Mesendoderm (in vitro differentiated cells): ENCODE results near the gene OR6C70. TPM values are rescaled to one million over a fixed set of nuclear protein-coding genes. Genes with fewer than 3 reads are reported as not detected.

Source experiments
- DNase-seq: peaks from one replicate; pipeline ENCODE4 v3.0.0; 2013
- H2AK5ac ChIP-seq: 2 replicates; pipeline ENCODE4 v1.6.1; 2013; ENCODE audit warnings: low read length, inconsistent platforms
- H2BK120ac ChIP-seq: 2 replicates; pipeline ENCODE4 v1.6.1; 2013; ENCODE audit warnings: low read depth, mild to moderate bottlenecking, low read length, moderate library complexity, mixed read lengths
- H2BK15ac ChIP-seq: replicated peaks from 2 replicates; pipeline ENCODE4 v1.6.1; 2013; ENCODE audit warnings: low read depth, mild to moderate bottlenecking, moderate library complexity
- H2BK5ac ChIP-seq: 2 replicates; pipeline ENCODE4 v1.6.1; 2013; ENCODE audit warnings: low read length, inconsistent platforms
- H3K18ac ChIP-seq: 2 replicates; pipeline ENCODE4 v1.6.1; 2013; ENCODE audit warnings: mild to moderate bottlenecking, low read length, mixed read lengths
- H3K23ac ChIP-seq: one replicate; pipeline ENCODE4 v1.6.1; 2013; ENCODE audit warnings: low read length
- H3K27ac ChIP-seq: 2 replicates; pipeline ENCODE4 v1.5.1; 2013; ENCODE audit warnings: low read depth, mild to moderate bottlenecking, inconsistent platforms, low read length, moderate library complexity
- H3K27me3 ChIP-seq: 2 replicates; pipeline ENCODE4 v1.6.1; 2013; ENCODE audit warnings: low read length, control low read depth, mild to moderate bottlenecking, inconsistent platforms; ENCODE audit not compliant: insufficient read depth, poor library complexity
- H3K36me3 ChIP-seq: 2 replicates; pipeline ENCODE4 v1.6.1; 2013; ENCODE audit warnings: low read length, inconsistent platforms; ENCODE audit not compliant: control insufficient read depth, insufficient read depth
- H3K4ac ChIP-seq: one replicate; pipeline ENCODE4 v1.6.1; 2013; ENCODE audit warnings: low read depth, mild to moderate bottlenecking, low read length, moderate library complexity
- H3K4me1 ChIP-seq: 2 replicates; pipeline ENCODE4 v1.6.1; 2013; ENCODE audit warnings: low read depth, low read length, inconsistent platforms; ENCODE audit not compliant: control insufficient read depth
- H3K4me2 ChIP-seq: 2 replicates; pipeline ENCODE4 v1.6.1; 2013; ENCODE audit warnings: low read length
- H3K4me3 ChIP-seq: 2 replicates; pipeline ENCODE4 v1.5.1; 2013; ENCODE audit warnings: mild to moderate bottlenecking, low read length
- H3K56ac ChIP-seq: one replicate; pipeline ENCODE4 v1.6.1; 2013; ENCODE audit warnings: low read length
- H3K79me1 ChIP-seq: 2 replicates; pipeline ENCODE4 v1.6.1; 2013; ENCODE audit warnings: low read length, inconsistent platforms
- H3K79me2 ChIP-seq: 2 replicates; pipeline ENCODE4 v1.6.1; 2013; ENCODE audit warnings: mild to moderate bottlenecking, low read length; ENCODE audit not compliant: control insufficient read depth, insufficient read depth
- H3K9ac ChIP-seq: 2 replicates; pipeline ENCODE4 v1.6.1; 2013; ENCODE audit warnings: low read length, inconsistent platforms
- H4K5ac ChIP-seq: one replicate; pipeline ENCODE4 v1.6.1; 2013; ENCODE audit warnings: low read length
- H4K8ac ChIP-seq: one replicate; pipeline ENCODE4 v1.6.1; 2013; ENCODE audit warnings: low read depth, mild to moderate bottlenecking, control low read depth, low read length, moderate library complexity
- WGBS: extraction: QIAGEN DNeasy Blood & Tissue Kit; methylation state at CpG from one replicate; pipeline ENCODE4 v1.1.7; 2013; ENCODE audit warnings: low lambda C conversion rate, missing lambda C conversion rate; ENCODE audit not compliant: insufficient coverage; ENCODE audit errors: extremely low coverage; 5-methylcytosine and 5-hydroxymethylcytosine counted together
- polyA plus RNA-seq, 2 experiments: library from polyadenylated mRNA; stranded (reverse); fragments of 200-250 nt; gene quantifications; one replicate each; pipeline ENCODE4 v1.2.3, GENCODE V29; 2013

Gene OR6C70
- not detected for polyA plus RNA-seq (2013, experiment 1 of 2)
- polyA plus RNA-seq (2013, experiment 2 of 2) = not detected

GRCh38 chr12:55470088-55470829 is at the start of gene OR6C70:
TSS of gene OR6C70 (minus strand) at chr12:55470138. CDS start at chr12:55470138, 0 bp downstream.
- Histone ChIP-seq H2BK15ac (no peak within 1 kb of the TSS), H3K4ac (no peak within 1 kb of the TSS), H3K79me2 (no peaks in the 10 kb centered on the region), H3K9ac (no peak within 1 kb of the TSS), H3K27ac (no peak within 1 kb of the TSS), H2BK120ac (no peak within 1 kb of the TSS), H3K4me1 (peaks cover 2% of the 10 kb centered on the region), H3K36me3 (no peaks in the 10 kb centered on the region), H3K56ac (no peak within 1 kb of the TSS), H4K5ac (no peak within 1 kb of the TSS), H3K27me3 (no peaks in the 10 kb centered on the region), H3K23ac (no peak within 1 kb of the TSS), H3K4me3 (no peak within 1 kb of the TSS), H4K8ac (no peak within 1 kb of the TSS), H3K4me2 (no peak within 1 kb of the TSS), H2AK5ac (no peak within 1 kb of the TSS), H3K79me1 (no peaks in the 10 kb centered on the region), H3K18ac (no peak within 1 kb of the TSS), H2BK5ac (no peak within 1 kb of the TSS)
- WGBS = no CpG with 5 or more reads among the region's 3 CpGs
- peak; percentile 48 for DNase-seq

- no peak for DNase-seq
- no peak overlapping the region for H3K18ac ChIP-seq
- H2BK15ac ChIP-seq = no peak overlapping the region
- H4K5ac ChIP-seq = no peak overlapping the region
- H2BK120ac ChIP-seq = no peak overlapping the region
- no peak overlapping the region for H3K4ac ChIP-seq
- no peak overlapping the region for H3K27ac ChIP-seq
- no peaks in the 10 kb centered on the region for H3K36me3 ChIP-seq
- H3K9ac ChIP-seq = no peak overlapping the region
- no peaks in the 10 kb centered on the region for H3K79me1 ChIP-seq
- no peaks in the 10 kb centered on the region for H3K79me2 ChIP-seq
- H2AK5ac ChIP-seq = no peak overlapping the region
- H3K23ac ChIP-seq = no peak overlapping the region
- H3K4me2 ChIP-seq = no peak overlapping the region
- no peaks in the 10 kb centered on the region for H3K4me1 ChIP-seq
- H2BK5ac ChIP-seq = no peak overlapping the region
- H3K4me3 ChIP-seq = no peak overlapping the region
- no peaks in the 10 kb centered on the region for H3K27me3 ChIP-seq
- no peak overlapping the region for H4K8ac ChIP-seq
- H3K56ac ChIP-seq = no peak overlapping the region
Observed at GRCh38 chr12:55516391-55516790, 46.5 kb upstream of the OR6C70 start.

- H2BK120ac ChIP-seq = no peak overlapping the region
- no peaks in the 10 kb centered on the region for H3K27me3 ChIP-seq
- H3K36me3 ChIP-seq = no peaks in the 10 kb centered on the region
- H4K8ac ChIP-seq = no peak overlapping the region
- no peaks in the 10 kb centered on the region for H3K79me1 ChIP-seq
- H3K4me1 ChIP-seq = no peaks in the 10 kb centered on the region
- H3K27ac ChIP-seq = no peak overlapping the region
- no peak overlapping the region for H3K23ac ChIP-seq
- H3K9ac ChIP-seq = no peak overlapping the region
- no peaks in the 10 kb centered on the region for H3K79me2 ChIP-seq
- no peak overlapping the region for H3K56ac ChIP-seq
- H2BK5ac ChIP-seq = no peak overlapping the region
- no peak overlapping the region for H3K4ac ChIP-seq
- no peak overlapping the region for H4K5ac ChIP-seq
- H3K4me2 ChIP-seq = no peak overlapping the region
- DNase-seq = peak; percentile 8
- no peak overlapping the region for H2AK5ac ChIP-seq
- H3K18ac ChIP-seq = no peak overlapping the region
- H3K4me3 ChIP-seq = no peak overlapping the region
- no peak overlapping the region for H2BK15ac ChIP-seq
- no CpG with 5 or more reads among the region's 1 CpG for WGBS
Observed at GRCh38 chr12:55515696-55516095, 45.8 kb upstream of the OR6C70 start.

- no CpG with 5 or more reads among the region's 2 CpGs for WGBS
- H3K4ac ChIP-seq = no peak overlapping the region
- H3K79me2 ChIP-seq = no peaks in the 10 kb centered on the region
- no peak overlapping the region for H2AK5ac ChIP-seq
- no peaks in the 10 kb centered on the region for H3K27me3 ChIP-seq
- H4K8ac ChIP-seq = no peak overlapping the region
- H4K5ac ChIP-seq = no peak overlapping the region
- no peaks in the 10 kb centered on the region for H3K79me1 ChIP-seq
- H2BK5ac ChIP-seq = no peak overlapping the region
- H3K27ac ChIP-seq = no peak overlapping the region
- no peak overlapping the region for H3K18ac ChIP-seq
- no peak overlapping the region for H3K56ac ChIP-seq
- H3K23ac ChIP-seq = no peak overlapping the region
- H3K4me3 ChIP-seq = no peak overlapping the region
- H2BK15ac ChIP-seq = no peak overlapping the region
- H3K9ac ChIP-seq = no peak overlapping the region
- no peaks in the 10 kb centered on the region for H3K4me1 ChIP-seq
- no peak for DNase-seq
- H2BK120ac ChIP-seq = no peak overlapping the region
- no peaks in the 10 kb centered on the region for H3K36me3 ChIP-seq
- no peak overlapping the region for H3K4me2 ChIP-seq
Observed at GRCh38 chr12:55501601-55502000, 31.7 kb upstream of the OR6C70 start.

DNA sequence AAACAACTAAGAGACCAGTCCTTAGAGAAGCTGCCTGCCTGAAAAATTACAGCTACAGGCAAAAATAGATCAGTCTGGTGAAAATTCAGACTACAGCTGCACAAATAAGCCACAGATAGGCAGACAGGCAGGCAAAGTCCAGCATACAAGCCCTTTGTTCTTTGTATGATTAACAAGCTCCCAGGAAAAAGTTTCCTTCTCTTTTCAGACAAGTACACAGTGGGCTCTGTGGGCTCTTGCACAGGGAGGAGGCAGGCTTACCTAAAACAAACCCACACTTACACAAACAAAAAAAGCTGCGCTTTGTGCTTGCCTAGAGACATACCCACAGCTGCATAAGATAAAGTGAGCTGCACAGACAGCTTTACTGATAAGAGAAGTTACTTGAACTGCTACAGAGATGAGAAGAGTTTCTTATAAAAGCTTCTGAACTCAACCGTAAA is 29.9 kb upstream of the OR6C70 start:
- Histone ChIP-seq H3K27ac (no peak overlapping the region), H3K79me2 (no peaks in the 10 kb centered on the region), H3K56ac (no peak overlapping the region), H3K27me3 (no peaks in the 10 kb centered on the region), H3K18ac (no peak overlapping the region), H3K79me1 (no peaks in the 10 kb centered on the region), H3K4me1 (no peaks in the 10 kb centered on the region), H2AK5ac (no peak overlapping the region), H2BK120ac (no peak overlapping the region), H3K23ac (no peak overlapping the region), H3K9ac (no peak overlapping the region), H3K4me3 (no peak overlapping the region), H2BK15ac (no peak overlapping the region), H2BK5ac (no peak overlapping the region), H3K4me2 (no peak overlapping the region), H4K8ac (no peak overlapping the region), H3K36me3 (no peaks in the 10 kb centered on the region), H3K4ac (no peak overlapping the region), H4K5ac (no peak overlapping the region)
- no peak for DNase-seq
- no CpG with 5 or more reads among the region's 2 CpGs for WGBS

- no peak overlapping the region for H3K9ac ChIP-seq
- no peaks in the 10 kb centered on the region for H3K79me2 ChIP-seq
- H3K4ac ChIP-seq = no peak overlapping the region
- H2BK5ac ChIP-seq = no peak overlapping the region
- no CpG with 5 or more reads among the region's 4 CpGs for WGBS
- no peak overlapping the region for H4K5ac ChIP-seq
- H3K4me3 ChIP-seq = no peak overlapping the region
- no peak overlapping the region for H3K23ac ChIP-seq
- H2BK15ac ChIP-seq = no peak overlapping the region
- no peak overlapping the region for H3K4me2 ChIP-seq
- no peak overlapping the region for H3K56ac ChIP-seq
- H3K4me1 ChIP-seq = no peaks in the 10 kb centered on the region
- DNase-seq = no peak
- H2AK5ac ChIP-seq = no peak overlapping the region
- H4K8ac ChIP-seq = no peak overlapping the region
- H3K79me1 ChIP-seq = no peaks in the 10 kb centered on the region
- H3K18ac ChIP-seq = no peak overlapping the region
- no peak overlapping the region for H3K27ac ChIP-seq
- H3K36me3 ChIP-seq = no peaks in the 10 kb centered on the region
- no peak overlapping the region for H2BK120ac ChIP-seq
- no peaks in the 10 kb centered on the region for H3K27me3 ChIP-seq
Observed at GRCh38 chr12:55499231-55499630, 29.3 kb upstream of the OR6C70 start.
